Stimulated activated CD4-positive, alpha-beta T cell treated with anti-CD3 and anti-CD28 coated beads, TNF-alpha, amount 100 ng/mL, for 1 hour (primary cell): ENCODE results near the gene EXPH5.
A peak's percentile ranks its signal among the peaks of the same experiment; 100 is the strongest.

Experiments
- DNase-seq, 3 donors: peaks; one replicate each; pipeline ENCODE4 v3.0.0-alpha.2; 2020; ENCODE audit warnings: low read depth in 3 of 3, low spot score in 1 of 3

The EXPH5 gene

DNA sequence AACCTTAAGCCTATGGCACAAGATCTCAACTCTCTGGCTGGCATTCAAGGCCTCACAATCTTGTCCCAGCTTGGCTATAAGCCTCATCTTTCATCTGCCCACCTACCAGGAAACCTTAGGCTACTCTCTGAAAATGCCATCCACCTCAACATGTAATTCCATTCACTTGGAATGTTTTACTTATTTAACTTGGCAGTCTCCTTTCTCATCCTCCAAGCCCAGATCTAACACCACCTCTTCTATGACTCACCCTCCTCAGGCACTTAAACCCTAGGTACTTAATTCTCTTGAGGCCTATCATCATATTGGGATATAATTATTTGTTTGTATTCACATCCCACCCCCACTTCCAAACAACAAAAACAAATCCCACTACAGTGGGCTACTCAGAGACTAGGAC is 110.4 kb downstream of the EXPH5 start:
- DNase-seq = no peak

GRCh38 chr11:108474664-108475463 is 118.7 kb downstream of the EXPH5 start:
- no peak for DNase-seq

- no peak for DNase-seq
Observed at GRCh38 chr11:108472681-108473080, 120.9 kb downstream of the EXPH5 start.

DNA sequence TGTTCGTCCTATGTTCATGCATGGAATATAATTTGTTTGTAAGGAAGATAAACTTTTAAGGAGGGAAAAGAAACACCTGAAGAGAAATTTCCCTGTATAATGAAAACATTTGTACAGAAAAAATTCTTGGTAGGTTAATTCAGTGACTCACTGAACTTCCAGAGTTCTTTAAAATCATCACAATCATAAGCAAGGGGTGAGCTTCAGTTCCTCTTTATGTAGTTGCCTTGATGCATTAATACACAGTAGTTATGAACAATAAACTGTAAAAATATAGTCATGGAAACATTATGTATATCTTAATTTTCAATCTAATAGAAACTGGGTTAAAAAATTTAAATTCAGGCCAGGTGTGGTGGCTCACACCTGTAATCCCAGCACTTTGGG is 125.1 kb downstream of the EXPH5 start:
- no peak for DNase-seq

- DNase-seq = peak; percentile 86 to 90 (median 88)
Observed at GRCh38 chr11:108467091-108467823, 126.3 kb downstream of the EXPH5 start, which contains the start of gene C11orf65. Gene C11orf65, minus strand, starts transcription at chr11:108467529. Its CDS starts 5,970 bp downstream, at chr11:108461559.

DNA sequence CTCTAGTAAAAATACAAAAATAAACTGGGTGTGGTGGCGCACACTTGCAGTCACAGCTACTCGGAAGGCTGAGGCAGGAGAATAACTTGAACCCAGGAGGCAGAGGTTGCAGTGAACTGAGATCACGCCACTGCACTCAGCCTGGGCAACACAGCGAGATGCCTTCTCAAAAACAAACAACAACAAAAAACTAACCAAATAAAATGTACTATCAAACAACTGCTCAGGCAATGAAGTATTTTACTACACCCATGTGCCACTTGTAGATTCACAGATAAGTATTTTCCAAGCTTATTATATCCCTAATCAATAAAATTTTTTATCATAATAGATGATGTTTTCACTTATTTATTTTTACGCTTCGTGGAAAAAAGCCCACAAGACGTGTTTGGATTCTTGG is 127.2 kb downstream of the EXPH5 start:
- no peak for DNase-seq
